Tibial artery (tissue), 4 donors: ENCODE measurements around the gene HAO2.
"Not testable (repeated sequence)": the region's sequence is repeated elsewhere in the genome, so short reads cannot be mapped to it uniquely, and the experiment has no call there.

ENCODE experiments used
- DNase-seq, 2 donors: peaks; one replicate each; pipeline ENCODE4 v3.0.0-alpha.2; 2019
- H3K27ac ChIP-seq, 2 donors: fragments of 200-600 bp; sonication (generic) in 1 of 2; 1 replicate in 1 of 2; 2 replicates in 1 of 2; pipeline ENCODE4 v1.5.1; 2018 to 2019; ENCODE audit warnings: mild to moderate bottlenecking in 1 of 2
- H3K27me3 ChIP-seq, 2 donors: fragments of 200-600 bp; sonication (generic) in 1 of 2; one replicate each; pipeline versions ENCODE4 v1.5.1 to v1.6.0; 2016 to 2019
- H3K36me3 ChIP-seq, 3 donors: fragments of 200-600 bp; sonication (generic) in 2 of 3; one replicate each; pipeline ENCODE4 v1.5.1; 2016 to 2019; ENCODE audit warnings: mild to moderate bottlenecking in 2 of 3
- H3K4me1 ChIP-seq, 4 donors: fragments of 200-600 bp; sonication (generic) in 2 of 4; 1 replicate in 3 of 4; 2 replicates in 1 of 4; pipeline ENCODE4 v1.5.1; 2016 to 2019
- H3K4me3 ChIP-seq, 2 donors: fragments of 200-600 bp; sonication (generic) in 1 of 2; 1 replicate in 1 of 2; 2 replicates in 1 of 2; pipeline ENCODE4 v1.5.1; 2018 to 2019; ENCODE audit warnings: mild to moderate bottlenecking in 2 of 2
- H3K9me3 ChIP-seq, 3 donors: fragments of 200-600 bp; sonication (generic) in 1 of 3; one replicate each; pipeline ENCODE4 v1.5.1; 2016 to 2019
- intact Hi-C: fragments of 100-400 bp; cut with DNase I; formaldehyde crosslinking; loops from one replicate; pipeline ENCODE4 v1.15.0; 2023; ENCODE audit warnings: low total_unique reads
- TF ChIP-seq, protein P1 (sequence below), 2 experiments: fragments of 200-600 bp in 1 of 2; fragments of 450-650 bp in 1 of 2; IDR thresholded peaks; one replicate each; pipeline ENCODE4 v1.5.1; 2017 to 2019; ENCODE audit warnings: antibody characterized with exemption in 2 of 2, mild to moderate bottlenecking in 1 of 2, moderate library complexity in 1 of 2

Gene HAO2

DNA sequence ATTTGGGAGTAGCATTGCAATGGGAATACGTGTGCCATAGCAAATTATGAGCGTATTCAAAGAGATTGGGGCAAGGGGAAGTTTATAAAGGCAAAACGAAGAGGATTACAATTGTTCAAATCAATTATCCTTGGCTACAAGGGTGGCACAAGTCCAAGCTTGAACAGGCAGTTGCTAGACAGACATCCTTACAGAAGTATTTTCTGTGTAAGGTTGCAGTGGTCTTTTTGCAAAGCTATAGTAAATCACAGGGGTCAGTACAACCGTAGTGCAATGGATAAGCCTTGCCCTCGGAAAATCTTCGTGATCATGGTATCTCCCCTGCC lies 37.4 kb upstream of the HAO2 start:
- TF ChIP-seq, protein P1, sequence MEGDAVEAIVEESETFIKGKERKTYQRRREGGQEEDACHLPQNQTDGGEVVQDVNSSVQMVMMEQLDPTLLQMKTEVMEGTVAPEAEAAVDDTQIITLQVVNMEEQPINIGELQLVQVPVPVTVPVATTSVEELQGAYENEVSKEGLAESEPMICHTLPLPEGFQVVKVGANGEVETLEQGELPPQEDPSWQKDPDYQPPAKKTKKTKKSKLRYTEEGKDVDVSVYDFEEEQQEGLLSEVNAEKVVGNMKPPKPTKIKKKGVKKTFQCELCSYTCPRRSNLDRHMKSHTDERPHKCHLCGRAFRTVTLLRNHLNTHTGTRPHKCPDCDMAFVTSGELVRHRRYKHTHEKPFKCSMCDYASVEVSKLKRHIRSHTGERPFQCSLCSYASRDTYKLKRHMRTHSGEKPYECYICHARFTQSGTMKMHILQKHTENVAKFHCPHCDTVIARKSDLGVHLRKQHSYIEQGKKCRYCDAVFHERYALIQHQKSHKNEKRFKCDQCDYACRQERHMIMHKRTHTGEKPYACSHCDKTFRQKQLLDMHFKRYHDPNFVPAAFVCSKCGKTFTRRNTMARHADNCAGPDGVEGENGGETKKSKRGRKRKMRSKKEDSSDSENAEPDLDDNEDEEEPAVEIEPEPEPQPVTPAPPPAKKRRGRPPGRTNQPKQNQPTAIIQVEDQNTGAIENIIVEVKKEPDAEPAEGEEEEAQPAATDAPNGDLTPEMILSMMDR (IDR thresholded peaks at IDR 0.05), result no peak
- intact Hi-C loops, result no loop called here
- H3K4me1 ChIP-seq, result peaks cover 0 to 12% (median 8%) of the 10 kb centered on the region in 4 donors

DNA sequence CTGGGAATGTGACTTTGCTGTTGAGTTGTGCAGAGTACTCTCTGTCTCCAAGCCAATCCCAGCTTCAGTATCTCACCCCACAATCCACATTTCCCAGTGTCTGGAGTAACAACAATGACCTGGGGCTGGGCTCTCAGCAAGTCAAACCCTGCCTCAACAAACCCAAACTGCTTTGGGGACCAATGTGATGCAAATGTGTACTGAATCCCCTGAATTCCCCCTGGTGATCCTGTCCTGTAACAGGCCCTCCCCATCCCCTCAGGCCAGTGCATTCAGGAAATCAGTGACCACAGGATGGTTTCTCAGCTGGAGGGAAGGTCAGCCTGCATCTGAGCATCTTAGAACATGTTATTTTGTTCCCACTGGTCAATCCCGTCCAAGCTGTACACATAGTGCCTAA lies 36.7 kb upstream of the HAO2 start:
- Histone ChIP-seq H3K4me1 (peaks cover 0 to 9% (median 5%) of the 10 kb centered on the region in 4 donors), H3K4me3 (no peak overlapping the region), H3K27ac (no peak overlapping the region), H3K36me3 (no peaks in the 10 kb centered on the region), H3K27me3 (peaks cover 0 to 2% of the 10 kb centered on the region in 2 donors), H3K9me3 (no peaks in the 10 kb centered on the region)
- TF ChIP-seq, protein P1 (IDR thresholded peaks at IDR 0.05), result no peak
- intact Hi-C loops, result no loop called here
- DNase-seq, result no peak

More for the DNA sequence above, 37.4 kb upstream of the HAO2 start:
- no peaks in the 10 kb centered on the region for H3K9me3 ChIP-seq
- no peak overlapping the region for H3K4me3 ChIP-seq
- peaks cover 0 to 2% of the 10 kb centered on the region in 2 donors for H3K27me3 ChIP-seq
- H3K27ac ChIP-seq, result no peak overlapping the region
- DNase-seq, result no peak
- H3K36me3 ChIP-seq, result no peaks in the 10 kb centered on the region

DNA sequence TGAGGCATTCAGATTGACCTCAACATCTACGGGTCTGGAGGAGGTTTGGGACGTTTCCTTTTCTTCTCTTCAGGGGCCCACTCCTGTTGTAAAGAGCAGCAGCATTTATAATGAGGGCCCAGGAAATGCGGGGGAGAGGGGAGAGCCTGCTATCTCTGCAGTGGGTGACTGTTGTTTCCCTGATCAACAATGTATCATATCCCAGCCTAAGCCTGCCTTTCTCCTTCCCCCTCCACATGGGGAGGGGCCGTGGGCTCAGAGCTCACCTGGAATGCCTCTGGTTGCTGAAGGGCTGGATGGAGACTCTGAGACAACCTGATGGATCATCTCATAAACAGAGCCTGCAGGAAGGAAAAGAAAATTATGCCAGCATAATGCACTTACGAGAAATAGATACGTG lies 36.0 kb upstream of the HAO2 start:
- H3K36me3 ChIP-seq, result no peaks in the 10 kb centered on the region
- no peaks in the 10 kb centered on the region for H3K9me3 ChIP-seq
- no peak overlapping the region for H3K27ac ChIP-seq
- peaks cover 0 to 2% of the 10 kb centered on the region in 2 donors for H3K27me3 ChIP-seq
- intact Hi-C loops, result no loop called here
- DNase-seq, result no peak
- TF ChIP-seq, protein P1 (IDR thresholded peaks at IDR 0.05), result no peak
- H3K4me3 ChIP-seq, result no peak overlapping the region
- peaks cover 0 to 2% (median under 1%) of the 10 kb centered on the region in 4 donors for H3K4me1 ChIP-seq

DNA sequence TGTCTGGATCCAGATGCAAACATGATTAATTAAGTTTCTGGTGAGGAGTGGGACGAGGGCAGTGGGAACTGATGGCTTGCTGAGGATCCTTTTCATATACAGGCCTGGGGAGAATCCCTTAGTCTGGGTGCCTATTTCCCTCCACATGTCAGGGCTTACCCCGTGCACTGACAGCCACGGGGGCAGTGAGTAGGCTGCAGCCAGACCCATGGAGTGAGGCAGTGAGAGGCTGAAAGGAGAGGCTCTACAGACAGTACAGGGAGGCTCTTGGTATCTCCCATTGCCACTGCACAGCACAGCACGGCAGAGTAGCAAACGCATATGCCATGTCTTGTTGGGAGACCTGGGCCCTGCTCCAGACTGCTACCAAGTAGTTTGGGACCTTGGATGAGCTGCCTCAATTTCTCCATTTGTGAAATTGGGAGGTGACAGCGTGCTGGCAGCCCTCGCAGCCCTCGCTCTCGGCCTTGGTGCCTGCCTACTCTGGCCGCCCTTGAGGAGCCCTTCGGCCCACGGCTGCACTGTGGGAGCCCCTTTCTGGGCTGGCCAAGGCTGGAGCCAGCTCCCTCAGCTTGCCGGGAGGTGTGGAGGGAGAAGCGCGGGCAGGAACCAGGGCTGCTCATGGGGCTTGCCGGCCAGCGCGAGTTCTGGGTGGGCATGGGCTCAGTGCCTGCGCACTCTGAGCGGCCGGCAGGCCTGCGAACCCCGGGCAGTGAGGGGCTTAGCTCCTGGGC lies 35.3 kb upstream of the HAO2 start:
- Histone ChIP-seq H3K27ac (no peak overlapping the region), H3K9me3 (no peaks in the 10 kb centered on the region), H3K4me3 (no peak overlapping the region), H3K36me3 (no peaks in the 10 kb centered on the region), H3K4me1 (no peaks in the 10 kb centered on the region), H3K27me3 (no peaks in the 10 kb centered on the region)
- intact Hi-C loops, result no loop called here
- no peak for DNase-seq
- TF ChIP-seq, protein P1 (IDR thresholded peaks at IDR 0.05), result no peak

DNA sequence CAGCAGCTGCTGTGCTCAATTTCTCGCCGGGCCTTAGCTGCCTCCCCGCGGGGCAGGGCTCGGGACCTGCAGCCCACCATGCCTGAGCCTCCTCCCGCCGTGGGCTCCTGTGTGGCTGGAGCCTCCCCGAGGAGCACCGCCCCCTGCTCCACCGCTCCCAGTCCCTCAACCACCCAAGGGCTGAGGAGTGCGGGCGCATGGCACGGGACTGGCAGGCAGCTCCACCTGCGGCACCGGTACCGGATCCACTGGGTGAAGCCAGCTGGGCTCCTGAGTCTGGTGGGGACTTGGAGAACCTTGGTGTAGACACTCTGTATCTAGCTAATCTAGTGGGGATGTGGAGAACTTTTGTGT lies 34.7 kb upstream of the HAO2 start:
- H3K36me3 ChIP-seq, H3K27me3 ChIP-seq, H3K4me3 ChIP-seq, H3K9me3 ChIP-seq, intact Hi-C loops, H3K27ac ChIP-seq, DNase-seq, H3K4me1 ChIP-seq: not testable (repeated sequence)

DNA sequence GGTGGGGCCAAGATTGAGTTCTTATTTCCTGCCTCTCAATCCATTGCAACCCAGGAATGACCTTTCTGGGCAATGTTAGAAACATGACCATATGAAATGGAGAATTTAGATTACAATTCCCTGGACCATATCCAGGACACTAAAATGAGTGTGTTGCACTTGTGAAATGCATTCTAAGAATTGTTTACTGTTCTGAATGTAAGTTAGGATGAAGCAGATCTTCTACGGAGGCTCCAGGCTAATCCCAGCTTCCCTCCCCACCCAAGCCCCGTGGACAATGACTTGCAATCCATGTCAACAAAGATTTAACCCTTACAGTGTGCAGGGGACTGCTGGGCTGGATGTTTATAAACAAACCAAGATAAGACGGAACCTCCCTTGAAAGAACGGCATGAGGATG lies 31.7 kb upstream of the HAO2 start:
- H3K36me3 ChIP-seq, result no peaks in the 10 kb centered on the region
- H3K27me3 ChIP-seq, result no peaks in the 10 kb centered on the region
- H3K4me1 ChIP-seq, result no peaks in the 10 kb centered on the region
- H3K27ac ChIP-seq, result no peak overlapping the region
- no peak for DNase-seq
- H3K9me3 ChIP-seq, result no peaks in the 10 kb centered on the region
- TF ChIP-seq, protein P1 (IDR thresholded peaks at IDR 0.05), result no peak
- H3K4me3 ChIP-seq, result no peak overlapping the region
- intact Hi-C loops, result no loop called here
